ENCODE data around the gene ZBTB34. TPM values are rescaled to one million over a fixed set of nuclear protein-coding genes. Genes with fewer than 3 reads are reported as not detected.
"Not testable (repeated sequence)": the region's sequence is repeated elsewhere in the genome, so short reads cannot be mapped to it uniquely, and the experiment has no call there.

ZBTB34 gene
- total RNA-seq, 4 donors from 2014 or later = 8.0 to 16.4 (median 13.4) TPM

DNA sequence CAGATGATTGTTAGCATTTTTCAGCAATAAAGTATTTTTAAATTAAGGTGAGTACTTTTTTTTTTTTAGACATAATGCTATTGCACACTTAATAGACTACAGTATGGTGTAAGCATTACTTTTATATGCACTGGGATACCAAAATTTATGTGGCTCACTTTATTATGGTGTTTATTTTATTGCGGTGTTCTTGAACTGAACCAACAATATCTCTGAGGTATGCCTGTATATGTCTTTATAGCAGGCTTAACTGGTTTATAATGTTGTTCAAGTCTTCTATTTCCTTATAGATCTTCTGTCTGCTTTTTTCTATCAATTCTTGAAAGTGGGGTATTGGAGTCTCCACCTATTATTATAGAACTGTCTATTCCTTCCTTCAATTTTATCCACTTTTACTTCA, 37.6 kb upstream of the ZBTB34 start:
- DNase-seq (ENCODE audit: low spot score) (no peak), ATAC-seq (ENCODE audit: low FRiP score) (no peak)
- TF ChIP-seq, protein P1, sequence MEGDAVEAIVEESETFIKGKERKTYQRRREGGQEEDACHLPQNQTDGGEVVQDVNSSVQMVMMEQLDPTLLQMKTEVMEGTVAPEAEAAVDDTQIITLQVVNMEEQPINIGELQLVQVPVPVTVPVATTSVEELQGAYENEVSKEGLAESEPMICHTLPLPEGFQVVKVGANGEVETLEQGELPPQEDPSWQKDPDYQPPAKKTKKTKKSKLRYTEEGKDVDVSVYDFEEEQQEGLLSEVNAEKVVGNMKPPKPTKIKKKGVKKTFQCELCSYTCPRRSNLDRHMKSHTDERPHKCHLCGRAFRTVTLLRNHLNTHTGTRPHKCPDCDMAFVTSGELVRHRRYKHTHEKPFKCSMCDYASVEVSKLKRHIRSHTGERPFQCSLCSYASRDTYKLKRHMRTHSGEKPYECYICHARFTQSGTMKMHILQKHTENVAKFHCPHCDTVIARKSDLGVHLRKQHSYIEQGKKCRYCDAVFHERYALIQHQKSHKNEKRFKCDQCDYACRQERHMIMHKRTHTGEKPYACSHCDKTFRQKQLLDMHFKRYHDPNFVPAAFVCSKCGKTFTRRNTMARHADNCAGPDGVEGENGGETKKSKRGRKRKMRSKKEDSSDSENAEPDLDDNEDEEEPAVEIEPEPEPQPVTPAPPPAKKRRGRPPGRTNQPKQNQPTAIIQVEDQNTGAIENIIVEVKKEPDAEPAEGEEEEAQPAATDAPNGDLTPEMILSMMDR (IDR thresholded peaks at IDR 0.05) = no peak

DNA sequence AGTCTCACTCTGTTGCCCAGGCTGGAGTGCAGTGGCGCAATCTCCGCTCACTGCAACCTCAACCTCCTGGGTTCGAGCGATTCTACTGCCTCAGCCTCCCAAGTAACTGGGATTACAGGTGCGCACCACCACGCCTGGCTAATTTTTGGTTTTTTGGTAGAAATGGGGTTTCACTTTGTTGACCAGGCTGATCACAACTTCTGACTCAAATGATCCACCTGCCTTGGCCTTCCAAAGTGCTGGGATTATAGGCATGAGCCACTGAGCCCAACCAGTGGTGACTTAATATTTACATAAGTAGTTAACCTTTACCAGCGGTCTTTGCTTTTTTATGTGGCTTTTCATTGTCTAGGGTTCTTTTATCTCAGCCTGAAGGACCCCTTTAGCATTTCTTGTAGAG, 36.4 kb upstream of the ZBTB34 start:
- not testable (repeated sequence) for DNase-seq (ENCODE audit: low spot score); ATAC-seq (ENCODE audit: low FRiP score)

DNA sequence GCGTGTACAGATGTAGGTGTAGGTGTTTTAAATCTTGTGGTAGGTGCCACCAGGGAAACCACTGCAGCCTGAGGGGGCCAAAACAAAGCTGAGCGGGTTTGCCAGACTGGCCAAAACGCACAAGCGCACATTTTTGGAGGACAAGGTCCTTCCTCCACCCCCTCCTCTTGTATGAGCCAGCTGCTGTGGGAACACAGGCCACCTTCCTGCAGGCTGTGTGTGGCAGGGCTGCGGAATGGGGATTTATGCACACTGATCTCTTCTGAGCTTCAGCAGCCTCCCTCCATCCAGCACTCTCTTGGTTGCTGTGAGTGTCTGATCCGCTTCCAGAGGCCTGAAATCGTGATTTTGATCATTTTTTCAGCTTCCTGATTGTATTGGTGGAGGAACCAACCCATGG, 33.2 kb upstream of the ZBTB34 start:
- DNase-seq (ENCODE audit: low spot score) (no peak), ATAC-seq (ENCODE audit: low FRiP score) (no peak)
- TF ChIP-seq, protein P1 (IDR thresholded peaks at IDR 0.05) = no peak

DNA sequence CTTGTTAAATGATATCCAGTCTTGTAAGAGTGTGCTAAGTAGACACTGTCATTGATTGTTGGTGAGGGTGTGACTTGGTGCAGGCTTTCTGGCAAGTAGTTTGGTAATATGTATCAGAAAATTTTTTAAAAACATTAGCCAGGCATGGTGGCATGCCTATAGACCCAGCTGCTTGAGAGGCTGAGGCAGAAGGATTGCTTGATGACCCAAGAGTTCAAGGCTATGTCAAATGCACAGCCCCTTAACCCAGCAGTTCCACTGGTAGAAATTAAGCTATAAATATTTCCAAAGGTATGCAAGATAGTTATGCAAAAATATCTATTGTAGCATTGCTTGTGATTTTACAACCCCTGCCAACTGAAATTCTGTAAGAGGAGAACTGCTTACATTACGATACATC, 31.4 kb upstream of the ZBTB34 start:
- TF ChIP-seq, protein P1 (IDR thresholded peaks at IDR 0.05) = no peak
- DNase-seq (ENCODE audit: low spot score) (no peak), ATAC-seq (ENCODE audit: low FRiP score) (no peak)

GRCh38 chr9:126830827-126831226, 29.6 kb upstream of the ZBTB34 start:
- DNase-seq (ENCODE audit: low spot score) (no peak), ATAC-seq (ENCODE audit: low FRiP score) (no peak)
- TF ChIP-seq, protein P1 (IDR thresholded peaks at IDR 0.05) = no peak

DNA sequence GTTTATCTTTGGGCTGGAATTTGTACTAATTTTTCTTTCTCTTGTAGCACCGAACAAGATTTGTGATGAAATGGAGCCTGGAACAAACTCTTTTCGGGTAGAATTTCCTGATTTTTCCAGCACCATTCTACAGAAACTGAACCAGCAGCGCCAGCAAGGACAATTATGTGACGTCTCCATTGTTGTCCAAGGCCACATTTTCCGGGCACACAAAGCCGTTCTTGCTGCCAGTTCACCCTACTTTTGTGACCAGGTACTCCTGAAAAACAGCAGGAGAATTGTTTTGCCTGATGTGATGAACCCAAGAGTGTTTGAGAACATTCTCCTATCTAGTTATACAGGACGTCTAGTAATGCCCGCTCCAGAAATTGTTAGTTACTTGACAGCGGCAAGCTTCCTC, 28.0 kb upstream of the ZBTB34 start:
- DNase-seq (ENCODE audit: low spot score) (no peak), ATAC-seq (ENCODE audit: low FRiP score) (no peak)
- TF ChIP-seq, protein P1 (IDR thresholded peaks at IDR 0.05) = no peak

DNA sequence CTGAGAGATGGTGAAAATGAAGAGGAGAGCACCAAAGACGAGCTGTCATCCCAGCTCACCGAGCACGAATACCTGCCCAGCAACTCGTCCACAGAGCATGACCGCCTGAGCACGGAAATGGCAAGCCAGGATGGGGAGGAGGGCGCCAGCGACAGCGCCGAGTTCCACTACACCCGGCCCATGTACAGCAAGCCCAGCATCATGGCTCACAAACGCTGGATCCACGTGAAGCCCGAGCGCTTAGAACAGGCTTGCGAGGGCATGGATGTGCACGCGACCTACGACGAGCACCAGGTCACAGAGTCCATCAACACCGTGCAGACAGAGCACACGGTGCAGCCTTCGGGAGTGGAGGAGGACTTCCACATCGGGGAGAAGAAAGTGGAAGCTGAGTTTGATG, 27.4 kb upstream of the ZBTB34 start:
- ATAC-seq (ENCODE audit: low FRiP score) = no peak
- TF ChIP-seq, protein P1 (IDR thresholded peaks at IDR 0.05) = no peak

More for the DNA sequence above, 27.4 kb upstream of the ZBTB34 start:
- DNase-seq (ENCODE audit: low spot score) = no peak
